Stimulated activated effector memory CD8-positive, alpha-beta T cell treated with anti-CD3 and anti-CD28 coated beads, Interleukin-12 subunit alpha, Interleukin-12 subunit beta, amount 100 ng/mL, for 72 hours (primary cell): ENCODE data around the gene CTSE.
A peak's percentile ranks its signal among the peaks of the same experiment; 100 is the strongest.
"Not testable (repeated sequence)": the region's sequence is repeated elsewhere in the genome, so short reads cannot be mapped to it uniquely, and the experiment has no call there.

ENCODE experiments used
- ATAC-seq: fragments of 150-1000 bp; cut with Tn5 transposase; 2 replicates; pipeline ENCODE4 v1.10.0; 2021
- DNase-seq, 2 donors: peaks; one replicate each; pipeline ENCODE4 v3.0.0; 2021 to 2022; ENCODE audit warnings: low spot score in 2 of 2
- H3K27ac Mint-ChIP-seq: one replicate; pipeline ENCODE4 v1.8.0; 2022; ENCODE audit warnings: mild to moderate bottlenecking, mixed read lengths
- H3K36me3 Mint-ChIP-seq: one replicate; pipeline ENCODE4 v1.8.0; 2022; ENCODE audit warnings: mild to moderate bottlenecking, mixed read lengths
- H3K4me1 Mint-ChIP-seq: one replicate; pipeline ENCODE4 v1.8.0; 2022; ENCODE audit warnings: mixed read lengths
- H3K4me3 Mint-ChIP-seq: one replicate; pipeline ENCODE4 v1.8.0; 2022; ENCODE audit warnings: mild to moderate bottlenecking, mixed read lengths
- H3K9me3 Mint-ChIP-seq: one replicate; pipeline ENCODE4 v1.8.0; 2022; ENCODE audit warnings: mixed read lengths

Gene CTSE

DNA sequence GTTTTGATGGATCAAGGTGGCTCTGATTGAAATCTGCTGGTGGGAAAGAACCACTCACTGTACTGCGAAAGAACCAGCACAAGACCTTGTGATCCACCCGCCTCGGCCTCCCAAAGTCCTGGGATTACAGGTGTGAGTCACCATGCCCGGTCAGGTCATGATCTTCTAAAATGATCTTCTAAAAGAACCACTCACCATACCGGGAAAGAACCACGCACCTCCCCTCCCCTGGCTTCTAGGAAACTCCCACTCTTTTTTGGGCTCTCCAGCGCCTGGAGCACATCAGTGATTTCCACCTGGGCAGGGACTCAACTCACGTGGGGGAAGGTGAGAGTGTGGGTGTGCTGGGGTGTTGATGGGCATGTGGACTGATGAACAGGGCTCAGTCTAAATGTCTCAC is 12.6 kb downstream of the CTSE start:
- peak; percentile 39 for ATAC-seq
- no peaks in the 10 kb centered on the region for H3K36me3 Mint-ChIP-seq
- H3K9me3 Mint-ChIP-seq: no peaks in the 10 kb centered on the region
- DNase-seq: no peak
- H3K4me3 Mint-ChIP-seq: no peak overlapping the region
- peak overlapping the region; percentile 64 for H3K27ac Mint-ChIP-seq
- peaks cover 26% of the 10 kb centered on the region for H3K4me1 Mint-ChIP-seq

DNA sequence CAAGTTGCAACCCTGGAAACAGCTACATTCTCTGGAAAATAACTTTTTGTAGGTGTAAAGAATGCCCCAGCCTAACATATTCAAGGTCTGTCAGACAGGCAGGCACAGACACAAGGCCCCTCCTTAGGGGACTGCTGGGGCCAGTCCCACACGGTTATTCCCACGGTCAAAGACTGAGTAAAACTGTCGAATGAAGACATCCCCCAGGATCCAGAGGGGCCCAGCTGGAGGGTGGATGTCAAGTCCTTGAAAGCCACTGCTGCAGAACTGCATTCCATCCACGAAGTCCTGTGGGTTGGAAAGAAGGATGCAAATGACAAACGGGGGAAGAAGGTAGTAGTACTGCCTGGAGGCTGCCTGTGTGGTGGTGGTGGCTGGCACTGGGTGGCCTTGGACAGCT is 13.6 kb downstream of the CTSE start:
- no peak for DNase-seq
- peaks cover 26% of the 10 kb centered on the region for H3K4me1 Mint-ChIP-seq
- ATAC-seq: no peak
- H3K27ac Mint-ChIP-seq: no peak overlapping the region
- H3K4me3 Mint-ChIP-seq: no peak overlapping the region
- H3K36me3 Mint-ChIP-seq: no peaks in the 10 kb centered on the region
- no peaks in the 10 kb centered on the region for H3K9me3 Mint-ChIP-seq

GRCh38 chr1:206006946-206007345 is 16.7 kb downstream of the CTSE start:
- H3K9me3 Mint-ChIP-seq: no peaks in the 10 kb centered on the region
- ATAC-seq: no peak

GRCh38 chr1:206005778-206006180 is 17.9 kb downstream of the CTSE start:
- Mint-ChIP-seq H3K9me3 (no peaks in the 10 kb centered on the region), H3K27ac (no peak overlapping the region), H3K4me1 (peaks cover 20% of the 10 kb centered on the region), H3K36me3 (no peaks in the 10 kb centered on the region), H3K4me3 (no peak overlapping the region)
- DNase-seq (no peak), ATAC-seq (no peak)

More at GRCh38 chr1:206006946-206007345, 16.7 kb downstream of the CTSE start:
- Mint-ChIP-seq H3K36me3 (no peaks in the 10 kb centered on the region), H3K27ac (no peak overlapping the region), H3K4me3 (no peak overlapping the region), H3K4me1 (peaks cover 25% of the 10 kb centered on the region)
- DNase-seq: no peak

DNA sequence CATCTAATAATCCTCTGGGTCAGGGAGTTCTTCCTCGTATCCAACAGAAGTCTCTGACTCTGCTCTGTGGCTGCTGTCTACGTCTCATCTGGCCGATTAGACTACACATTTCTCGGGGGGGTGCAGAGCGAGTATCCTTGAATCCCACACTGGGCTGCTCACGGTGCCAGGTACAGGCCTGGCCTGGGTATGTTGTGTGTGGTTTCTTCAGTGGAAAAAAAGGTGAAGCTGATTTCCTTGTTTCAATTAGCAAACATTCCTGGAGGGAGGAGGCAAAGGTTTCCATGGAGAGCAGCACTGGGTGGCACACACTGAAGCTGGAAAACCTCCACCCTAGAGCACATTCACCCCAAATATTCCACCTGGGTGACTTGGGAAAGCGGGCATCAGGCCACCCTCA is 18.5 kb downstream of the CTSE start:
- Mint-ChIP-seq H3K4me1 (peaks cover 20% of the 10 kb centered on the region), H3K36me3 (no peaks in the 10 kb centered on the region), H3K4me3 (no peak overlapping the region), H3K27ac (no peak overlapping the region), H3K9me3 (no peaks in the 10 kb centered on the region)
- DNase-seq (no peak), ATAC-seq (no peak)

DNA sequence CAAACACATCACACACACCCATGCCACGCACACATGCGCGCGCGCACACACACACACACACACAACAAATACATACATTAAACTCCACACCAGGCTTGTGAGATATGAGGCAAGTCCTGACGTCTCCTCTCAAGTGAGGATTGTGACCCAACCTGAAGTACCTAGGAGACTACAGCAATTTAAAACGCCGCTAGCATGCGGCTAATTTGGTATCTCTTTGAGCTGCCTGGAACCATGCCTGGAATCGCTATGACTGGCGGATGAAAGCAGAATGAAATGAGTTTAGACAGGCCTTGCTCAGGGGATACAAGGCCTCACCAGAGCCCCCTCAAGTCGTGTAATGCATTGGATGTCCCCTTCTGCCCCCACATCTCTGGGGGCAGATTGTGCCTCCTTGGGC is 18.9 kb downstream of the CTSE start:
- no peak overlapping the region for H3K27ac Mint-ChIP-seq
- H3K4me3 Mint-ChIP-seq: no peak overlapping the region
- ATAC-seq (no peak), DNase-seq (no peak)
- H3K4me1 Mint-ChIP-seq: peaks cover 20% of the 10 kb centered on the region
- no peaks in the 10 kb centered on the region for H3K9me3 Mint-ChIP-seq
- H3K36me3 Mint-ChIP-seq: no peaks in the 10 kb centered on the region

DNA sequence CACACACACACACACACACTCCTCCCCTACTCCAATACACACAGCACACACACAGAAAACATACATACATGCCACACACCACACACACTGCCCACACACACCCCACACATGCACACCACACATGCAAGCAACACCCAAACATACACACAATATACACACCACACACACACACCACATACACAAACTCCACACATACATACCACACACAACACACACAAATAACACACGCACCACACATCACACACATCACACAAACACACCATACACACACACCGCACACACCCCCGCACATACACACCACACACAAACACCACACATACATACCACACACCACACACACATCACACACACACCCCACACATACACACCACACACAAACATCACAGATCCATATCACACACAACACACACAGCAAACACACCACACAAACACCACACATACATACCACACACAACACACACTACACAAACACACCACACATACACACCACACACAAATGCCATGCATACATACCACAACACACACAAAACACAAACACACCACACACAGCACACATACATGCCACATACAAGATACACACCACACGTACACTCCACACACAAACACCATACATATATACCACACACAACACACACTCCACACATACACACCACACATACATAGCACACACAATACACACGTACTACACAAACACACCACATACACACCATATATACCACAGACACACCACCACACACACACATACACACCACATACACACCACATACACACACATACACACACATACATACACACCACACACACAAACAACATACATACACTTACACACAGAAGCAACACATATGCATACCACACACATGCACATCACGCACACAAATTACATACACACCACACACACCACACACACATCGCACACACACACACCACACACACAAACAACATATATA is 19.6 kb downstream of the CTSE start:
- H3K27ac Mint-ChIP-seq: no peak overlapping the region
- peaks cover 20% of the 10 kb centered on the region for H3K4me1 Mint-ChIP-seq
- H3K4me3 Mint-ChIP-seq: no peak overlapping the region
- ATAC-seq (no peak), DNase-seq (no peak)
- no peaks in the 10 kb centered on the region for H3K9me3 Mint-ChIP-seq
- no peaks in the 10 kb centered on the region for H3K36me3 Mint-ChIP-seq

GRCh38 chr1:206002871-206003801 is 20.6 kb downstream of the CTSE start, which contains the start of gene RAB7B:
RAB7B (minus strand) TSS chr1:206003395; CDS start chr1:205994135, 9,260 bp downstream.
- DNase-seq (no peak), ATAC-seq (no peak)
- Mint-ChIP-seq H3K36me3 (no peaks in the 10 kb centered on the region), H3K4me1 (peaks cover 20% of the 10 kb centered on the region), H3K27ac (no peak within 1 kb of the TSS), H3K4me3 (no peak within 1 kb of the TSS), H3K9me3 (no peaks in the 10 kb centered on the region)

- H3K9me3 Mint-ChIP-seq: no peaks in the 10 kb centered on the region
- DNase-seq (no peak), ATAC-seq (no peak)
- no peaks in the 10 kb centered on the region for H3K36me3 Mint-ChIP-seq
- H3K4me3 Mint-ChIP-seq: no peak overlapping the region
- H3K27ac Mint-ChIP-seq: no peak overlapping the region
- peaks cover 20% of the 10 kb centered on the region for H3K4me1 Mint-ChIP-seq
These were observed 21.5 kb downstream of the CTSE start for GRCh38 chr1:206002160-206002559.

DNA sequence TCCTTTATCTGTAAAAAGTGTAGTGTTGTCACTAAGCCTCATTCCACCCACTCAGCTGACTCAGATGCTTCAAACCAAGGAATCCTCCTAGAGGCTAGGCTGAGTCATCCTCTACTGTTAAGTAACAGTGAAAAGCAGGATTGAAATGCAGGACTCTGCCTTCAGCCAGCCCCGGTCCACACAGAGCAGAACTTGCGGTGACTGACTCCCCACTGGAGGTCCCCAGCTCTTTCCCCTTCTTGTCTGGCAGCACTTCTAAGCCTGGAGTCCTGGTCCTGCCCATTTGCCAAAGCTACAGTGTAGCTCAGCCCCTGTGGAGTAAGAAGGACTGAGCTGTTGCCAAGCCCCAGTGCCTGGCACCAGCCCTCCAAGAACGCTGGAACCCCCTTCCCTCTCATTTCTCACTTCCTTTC is 22.2 kb downstream of the CTSE start:
- no peak for DNase-seq
- Mint-ChIP-seq H3K4me3 (no peak overlapping the region), H3K27ac (no peak overlapping the region), H3K4me1 (peaks cover 27% of the 10 kb centered on the region), H3K36me3 (no peaks in the 10 kb centered on the region), H3K9me3 (no peaks in the 10 kb centered on the region)
- peak; percentile 86 for ATAC-seq

- ATAC-seq (peak; percentile 55), DNase-seq (no peak)
- H3K4me3 Mint-ChIP-seq: no peak overlapping the region
- H3K9me3 Mint-ChIP-seq: no peaks in the 10 kb centered on the region
- no peak overlapping the region for H3K27ac Mint-ChIP-seq
- H3K4me1 Mint-ChIP-seq: peaks cover 30% of the 10 kb centered on the region
- H3K36me3 Mint-ChIP-seq: no peaks in the 10 kb centered on the region
These were observed 22.9 kb downstream of the CTSE start for GRCh38 chr1:206000641-206001339.

DNA sequence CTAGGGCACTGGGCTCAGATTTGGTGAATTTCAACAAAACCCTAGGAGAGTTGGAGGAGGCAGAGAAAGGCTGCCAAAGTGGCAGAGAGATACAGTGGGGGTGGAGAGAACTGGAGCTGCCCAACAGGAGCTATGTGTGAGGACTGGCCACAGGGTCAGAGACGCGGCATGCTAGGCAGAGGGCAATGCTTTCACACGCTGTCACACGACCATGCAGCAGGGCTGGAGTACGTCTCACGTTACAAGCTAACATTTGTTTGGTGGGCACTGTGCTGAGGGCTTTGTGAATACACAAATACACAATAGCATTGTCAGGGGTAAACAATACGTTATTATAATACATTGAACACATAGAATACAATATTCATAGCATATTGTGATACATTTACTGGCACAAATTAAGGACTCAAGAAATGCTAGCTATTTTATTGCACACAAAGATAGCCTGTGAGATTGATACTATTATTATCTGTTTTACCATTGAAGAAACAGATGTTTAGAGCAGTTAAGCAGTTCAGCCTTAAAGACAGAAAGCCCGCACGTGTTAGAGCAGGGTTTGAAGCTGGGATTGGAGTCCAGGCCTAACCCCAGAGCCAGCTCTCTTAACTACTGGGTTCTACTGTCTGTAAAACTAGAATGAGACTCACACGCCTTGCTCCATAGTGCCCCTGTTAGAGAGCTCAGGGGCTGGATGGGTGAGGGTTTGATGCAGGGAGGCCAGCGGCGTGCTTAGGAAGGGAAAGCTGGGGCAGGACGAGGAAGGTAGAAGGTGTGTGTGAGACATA is 25.0 kb downstream of the CTSE start:
- peaks cover 18% of the 10 kb centered on the region for H3K4me1 Mint-ChIP-seq
- no peak for ATAC-seq
- H3K9me3 Mint-ChIP-seq: no peaks in the 10 kb centered on the region
- H3K27ac Mint-ChIP-seq: no peak overlapping the region
- DNase-seq: no peak
- H3K4me3 Mint-ChIP-seq: no peak overlapping the region
- no peaks in the 10 kb centered on the region for H3K36me3 Mint-ChIP-seq

- H3K4me3 Mint-ChIP-seq, DNase-seq, ATAC-seq, H3K27ac Mint-ChIP-seq, H3K36me3 Mint-ChIP-seq, H3K9me3 Mint-ChIP-seq: not testable (repeated sequence)
- H3K4me1 Mint-ChIP-seq: peaks cover 12% of the 10 kb centered on the region
These were observed 27.1 kb downstream of the CTSE start for GRCh38 chr1:205996641-205997040.

GRCh38 chr1:205994346-205994745 is 29.3 kb downstream of the CTSE start:
- no peak overlapping the region for H3K27ac Mint-ChIP-seq
- no peak for DNase-seq
- no peaks in the 10 kb centered on the region for H3K36me3 Mint-ChIP-seq
- no peak overlapping the region for H3K4me3 Mint-ChIP-seq
- H3K9me3 Mint-ChIP-seq: no peaks in the 10 kb centered on the region
- no peak for ATAC-seq
- H3K4me1 Mint-ChIP-seq: peaks cover 9% of the 10 kb centered on the region
